Measurements from ENCODE around the gene NAGLU. TPM values are rescaled to one million over a fixed set of nuclear protein-coding genes. Genes with fewer than 3 reads are reported as not detected.
"Not testable (repeated sequence)": the region's sequence is repeated elsewhere in the genome, so short reads cannot be mapped to it uniquely, and the experiment has no call there.

Gene NAGLU
- total RNA-seq, 4 donors from 2014 or later, result 27.8 to 36.6 (median 31.8) TPM

DNA sequence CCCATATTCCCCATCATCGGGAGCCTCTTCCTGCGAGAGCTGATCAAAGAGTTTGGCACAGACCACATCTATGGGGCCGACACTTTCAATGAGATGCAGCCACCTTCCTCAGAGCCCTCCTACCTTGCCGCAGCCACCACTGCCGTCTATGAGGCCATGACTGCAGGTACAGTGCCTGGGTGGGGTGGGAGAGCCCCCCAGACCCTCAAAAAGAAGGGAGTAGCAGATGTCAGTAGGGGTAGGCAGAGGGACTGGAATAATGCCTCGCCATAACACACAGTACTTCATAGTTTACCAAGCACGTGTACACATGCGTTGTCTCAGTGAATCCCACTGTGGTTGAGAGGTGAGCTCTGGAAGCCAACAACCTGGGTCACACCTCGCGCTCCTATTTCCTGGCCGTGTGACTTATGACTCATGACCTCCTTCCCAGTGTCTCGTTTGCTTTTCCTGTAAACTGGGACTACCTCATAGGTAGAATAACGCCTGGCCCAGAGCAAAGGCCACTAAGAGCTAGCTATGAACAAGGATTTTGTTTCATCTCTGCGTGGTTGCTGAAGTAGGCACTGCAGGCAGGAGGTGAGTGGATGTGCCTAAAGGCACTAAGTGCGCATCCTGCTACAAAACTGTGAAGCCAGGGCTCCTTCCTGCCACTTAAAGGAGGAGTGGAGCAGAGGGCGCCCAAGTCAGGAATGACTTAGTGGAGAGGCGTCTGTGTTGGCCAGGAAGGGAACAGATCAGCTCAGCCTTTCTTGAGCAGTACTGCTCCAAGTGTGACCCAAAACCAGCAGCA is 5.2 kb downstream of the NAGLU start:
- no peak for DNase-seq (ENCODE audit: extremely low spot score)
- no peak overlapping the region for H3K4me3 ChIP-seq
- intact Hi-C loops (cut with DNase I), result no loop called here
- H3K9me3 ChIP-seq, result no peaks in the 10 kb centered on the region
- no peaks in the 10 kb centered on the region for H3K27me3 ChIP-seq
- WGBS, result 86% methylated on average over 17 of the region's 17 CpGs
- peaks cover 9 to 22% (median 15%) of the 10 kb centered on the region in 4 donors for H3K4me1 ChIP-seq
- peaks cover 20 to 66% (median 62%) of the 10 kb centered on the region in 4 donors for H3K36me3 ChIP-seq
- no peak overlapping the region for H3K27ac ChIP-seq (replicated peaks in 1 of 4)
- TF ChIP-seq EP300 (IDR thresholded peaks at IDR 0.05) (no peak), CTCF (IDR thresholded peaks at IDR 0.05) (no peak), POLR2AphosphoS5 (IDR thresholded peaks at IDR 0.05) (no peak), POLR2A (IDR thresholded peaks at IDR 0.05; ENCODE audit: low read depth) (no peak)

DNA sequence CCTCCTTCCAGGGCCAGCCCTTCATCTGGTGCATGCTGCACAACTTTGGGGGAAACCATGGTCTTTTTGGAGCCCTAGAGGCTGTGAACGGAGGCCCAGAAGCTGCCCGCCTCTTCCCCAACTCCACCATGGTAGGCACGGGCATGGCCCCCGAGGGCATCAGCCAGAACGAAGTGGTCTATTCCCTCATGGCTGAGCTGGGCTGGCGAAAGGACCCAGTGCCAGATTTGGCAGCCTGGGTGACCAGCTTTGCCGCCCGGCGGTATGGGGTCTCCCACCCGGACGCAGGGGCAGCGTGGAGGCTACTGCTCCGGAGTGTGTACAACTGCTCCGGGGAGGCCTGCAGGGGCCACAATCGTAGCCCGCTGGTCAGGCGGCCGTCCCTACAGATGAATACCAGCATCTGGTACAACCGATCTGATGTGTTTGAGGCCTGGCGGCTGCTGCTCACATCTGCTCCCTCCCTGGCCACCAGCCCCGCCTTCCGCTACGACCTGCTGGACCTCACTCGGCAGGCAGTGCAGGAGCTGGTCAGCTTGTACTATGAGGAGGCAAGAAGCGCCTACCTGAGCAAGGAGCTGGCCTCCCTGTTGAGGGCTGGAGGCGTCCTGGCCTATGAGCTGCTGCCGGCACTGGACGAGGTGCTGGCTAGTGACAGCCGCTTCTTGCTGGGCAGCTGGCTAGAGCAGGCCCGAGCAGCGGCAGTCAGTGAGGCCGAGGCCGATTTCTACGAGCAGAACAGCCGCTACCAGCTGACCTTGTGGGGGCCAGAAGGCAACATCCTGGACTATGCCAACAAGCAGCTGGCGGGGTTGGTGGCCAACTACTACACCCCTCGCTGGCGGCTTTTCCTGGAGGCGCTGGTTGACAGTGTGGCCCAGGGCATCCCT is 7.4 kb downstream of the NAGLU start:
- WGBS, result 91% methylated on average over 21 of the region's 39 CpGs
- H3K36me3 ChIP-seq, result peaks cover 20 to 62% (median 62%) of the 10 kb centered on the region in 4 donors
- H3K4me1 ChIP-seq, result peaks cover 7 to 13% (median 9%) of the 10 kb centered on the region in 4 donors
- DNase-seq (ENCODE audit: extremely low spot score), result no peak
- H3K9me3 ChIP-seq, result no peaks in the 10 kb centered on the region
- H3K27ac ChIP-seq (replicated peaks in 1 of 4), result no peak overlapping the region
- intact Hi-C loops (cut with DNase I), result no loop called here
- TF ChIP-seq CTCF (IDR thresholded peaks at IDR 0.05) (no peak), POLR2AphosphoS5 (IDR thresholded peaks at IDR 0.05) (no peak), EP300 (IDR thresholded peaks at IDR 0.05) (no peak), POLR2A (IDR thresholded peaks at IDR 0.05; ENCODE audit: low read depth) (no peak)
- no peak overlapping the region for H3K4me3 ChIP-seq
- H3K27me3 ChIP-seq, result peaks cover 0 to 5% (median 1%) of the 10 kb centered on the region in 4 donors

- intact Hi-C loops (cut with DNase I), result no loop called here
- 77% methylated on average over 8 of the region's 8 CpGs for WGBS
Observed at GRCh38 chr17:42544874-42545283, 8.8 kb downstream of the NAGLU start.

DNA sequence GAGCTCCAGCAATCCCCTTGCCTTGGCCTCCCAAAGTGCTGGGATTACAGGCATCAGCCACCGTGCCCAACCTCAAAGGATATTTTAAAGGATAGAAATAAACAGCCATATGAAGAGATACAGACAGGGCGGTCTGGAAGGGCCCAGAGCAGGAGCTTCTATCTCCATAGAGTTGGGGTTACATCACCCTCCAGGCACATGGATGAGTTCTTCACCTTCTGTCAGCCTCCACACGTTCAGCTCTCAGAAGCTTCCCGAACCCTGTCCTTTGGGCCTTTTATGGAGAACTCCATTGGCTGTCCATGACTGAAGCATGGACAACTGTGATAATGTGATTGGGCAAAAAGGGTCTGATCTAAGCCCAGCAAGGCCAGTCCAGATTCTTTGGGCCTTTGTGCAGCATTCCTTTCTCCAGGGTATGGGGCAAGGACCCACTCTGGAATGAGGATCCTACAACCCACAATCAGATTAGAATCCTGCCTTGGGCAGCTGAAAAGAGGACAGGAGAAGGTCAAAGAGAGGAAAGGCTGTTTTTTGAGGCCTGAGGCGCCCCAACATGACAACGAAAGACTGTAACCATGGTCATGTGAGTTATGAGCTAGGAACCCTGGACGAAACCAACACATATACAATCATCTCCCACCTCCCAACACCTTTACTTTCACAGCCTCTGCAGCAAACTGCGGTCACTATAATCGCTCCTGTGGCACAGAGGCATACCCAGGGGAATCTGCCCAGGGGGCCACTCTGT is 9.9 kb downstream of the NAGLU start:
- H3K9me3 ChIP-seq; DNase-seq (ENCODE audit: extremely low spot score); H3K27ac ChIP-seq (replicated peaks in 1 of 4); intact Hi-C loops (cut with DNase I); H3K4me3 ChIP-seq; H3K27me3 ChIP-seq: not testable (repeated sequence)
- WGBS, result 79% methylated on average over 8 of the region's 9 CpGs
- Histone ChIP-seq H3K4me1 (peaks cover 11 to 16% (median 13%) of the 10 kb centered on the region in 4 donors), H3K36me3 (peaks cover 6 to 41% (median 39%) of the 10 kb centered on the region in 4 donors)

More at GRCh38 chr17:42544874-42545283, 8.8 kb downstream of the NAGLU start:
- H3K36me3 ChIP-seq, result peaks cover 7 to 48% (median 47%) of the 10 kb centered on the region in 4 donors
- H3K4me3 ChIP-seq, result no peak overlapping the region
- no peak for DNase-seq (ENCODE audit: extremely low spot score)
- peaks cover 11 to 16% (median 13%) of the 10 kb centered on the region in 4 donors for H3K4me1 ChIP-seq
- H3K27me3 ChIP-seq, result peaks cover 0 to 8% (median 2%) of the 10 kb centered on the region in 4 donors
- TF ChIP-seq CTCF (IDR thresholded peaks at IDR 0.05), result no peak
- no peak for TF ChIP-seq POLR2A (IDR thresholded peaks at IDR 0.05; ENCODE audit: low read depth)
- TF ChIP-seq POLR2AphosphoS5 (IDR thresholded peaks at IDR 0.05), result no peak
- TF ChIP-seq EP300 (IDR thresholded peaks at IDR 0.05), result no peak
- no peak overlapping the region for H3K27ac ChIP-seq (replicated peaks in 1 of 4)
- H3K9me3 ChIP-seq, result no peaks in the 10 kb centered on the region
